HG03175 (cell line): ENCODE measurements around the gene C2orf72.
"Not testable (repeated sequence)": the region's sequence is repeated elsewhere in the genome, so short reads cannot be mapped to it uniquely, and the experiment has no call there.

Source experiments
- ATAC-seq: cut with Tn5 transposase; IDR thresholded peaks from one replicate; pipeline ENCODE4 v1.9.1; 2021; ENCODE audit warnings: mild to moderate bottlenecking, moderate library complexity; ENCODE audit not compliant: unreplicated experiment

C2orf72 gene

GRCh38 chr2:231013820-231014219 is 23.5 kb upstream of the C2orf72 start:
- ATAC-seq: no peak

DNA sequence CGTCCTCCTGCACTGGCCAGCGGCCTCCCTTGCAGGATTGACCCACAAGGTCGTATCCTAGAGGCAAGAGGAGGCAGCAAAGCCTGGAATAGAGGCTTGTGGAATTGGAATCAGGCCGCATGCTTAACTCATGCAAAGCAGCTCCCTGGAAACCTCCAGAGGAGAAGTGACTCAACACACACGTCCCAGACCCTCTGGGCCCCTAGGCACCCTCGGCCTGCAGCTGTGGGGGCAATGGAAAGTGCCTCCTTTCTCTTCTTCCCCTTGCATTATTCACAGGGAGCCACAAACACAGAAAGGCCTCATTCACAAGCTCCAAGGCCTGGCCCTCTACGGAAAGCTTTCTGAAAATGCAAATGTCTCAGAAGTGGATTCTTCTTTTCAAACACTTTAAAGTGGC is 21.8 kb upstream of the C2orf72 start:
- no peak for ATAC-seq

DNA sequence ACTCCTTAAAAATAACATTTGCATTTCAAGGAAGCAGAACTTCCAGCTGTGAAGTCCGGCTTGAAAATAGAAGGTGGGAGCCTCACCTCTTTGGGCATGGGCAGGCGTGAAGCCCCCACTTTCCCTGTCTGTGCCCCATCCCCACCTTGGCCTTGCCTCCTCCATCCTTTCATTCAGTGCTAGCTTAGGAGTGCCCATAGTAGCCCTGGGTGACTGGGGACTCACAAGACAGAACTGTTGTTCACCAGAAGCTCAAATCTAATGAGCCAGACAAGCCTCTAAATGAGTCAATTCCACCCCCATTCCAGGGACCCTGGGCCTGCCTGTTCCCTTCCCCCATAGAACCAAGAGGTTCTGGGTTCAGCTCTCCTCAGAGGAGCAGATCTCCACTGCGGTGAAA is 21.4 kb upstream of the C2orf72 start:
- ATAC-seq: no peak

GRCh38 chr2:231016566-231017230 is 20.6 kb upstream of the C2orf72 start:
- no peak for ATAC-seq

- no peak for ATAC-seq
Measured at GRCh38 chr2:231017231-231017598, 20.1 kb upstream of the C2orf72 start.

DNA sequence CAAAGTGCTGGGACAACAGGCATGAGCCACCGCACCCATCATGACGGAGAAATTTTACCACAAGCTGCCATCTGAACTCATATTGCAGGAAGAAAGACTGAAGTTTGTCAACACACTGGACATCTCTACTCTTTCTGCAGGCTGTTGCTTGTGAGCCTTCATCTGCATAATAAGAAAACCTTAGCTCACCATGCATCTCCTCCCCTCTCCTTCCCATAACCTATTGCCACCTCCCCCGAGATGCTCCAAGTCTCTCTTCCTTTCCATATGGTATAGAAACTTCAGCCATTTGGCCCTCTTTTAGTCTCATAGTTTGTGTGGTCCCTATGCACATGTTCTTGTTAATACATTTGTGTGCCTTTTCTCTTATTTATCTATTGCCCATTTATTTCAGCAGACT is 19.1 kb upstream of the C2orf72 start:
- ATAC-seq: no peak

GRCh38 chr2:231025059-231025458 is 12.3 kb upstream of the C2orf72 start:
- ATAC-seq: not testable (repeated sequence)

GRCh38 chr2:231028889-231029288 is 8.4 kb upstream of the C2orf72 start:
- ATAC-seq: no peak

- no peak for ATAC-seq
Measured at GRCh38 chr2:231029563-231029962, 7.8 kb upstream of the C2orf72 start.

- ATAC-seq: no peak
Measured at GRCh38 chr2:231030725-231031124, 6.6 kb upstream of the C2orf72 start.

- ATAC-seq: no peak
Measured at GRCh38 chr2:231032575-231033140, 4.7 kb upstream of the C2orf72 start.

DNA sequence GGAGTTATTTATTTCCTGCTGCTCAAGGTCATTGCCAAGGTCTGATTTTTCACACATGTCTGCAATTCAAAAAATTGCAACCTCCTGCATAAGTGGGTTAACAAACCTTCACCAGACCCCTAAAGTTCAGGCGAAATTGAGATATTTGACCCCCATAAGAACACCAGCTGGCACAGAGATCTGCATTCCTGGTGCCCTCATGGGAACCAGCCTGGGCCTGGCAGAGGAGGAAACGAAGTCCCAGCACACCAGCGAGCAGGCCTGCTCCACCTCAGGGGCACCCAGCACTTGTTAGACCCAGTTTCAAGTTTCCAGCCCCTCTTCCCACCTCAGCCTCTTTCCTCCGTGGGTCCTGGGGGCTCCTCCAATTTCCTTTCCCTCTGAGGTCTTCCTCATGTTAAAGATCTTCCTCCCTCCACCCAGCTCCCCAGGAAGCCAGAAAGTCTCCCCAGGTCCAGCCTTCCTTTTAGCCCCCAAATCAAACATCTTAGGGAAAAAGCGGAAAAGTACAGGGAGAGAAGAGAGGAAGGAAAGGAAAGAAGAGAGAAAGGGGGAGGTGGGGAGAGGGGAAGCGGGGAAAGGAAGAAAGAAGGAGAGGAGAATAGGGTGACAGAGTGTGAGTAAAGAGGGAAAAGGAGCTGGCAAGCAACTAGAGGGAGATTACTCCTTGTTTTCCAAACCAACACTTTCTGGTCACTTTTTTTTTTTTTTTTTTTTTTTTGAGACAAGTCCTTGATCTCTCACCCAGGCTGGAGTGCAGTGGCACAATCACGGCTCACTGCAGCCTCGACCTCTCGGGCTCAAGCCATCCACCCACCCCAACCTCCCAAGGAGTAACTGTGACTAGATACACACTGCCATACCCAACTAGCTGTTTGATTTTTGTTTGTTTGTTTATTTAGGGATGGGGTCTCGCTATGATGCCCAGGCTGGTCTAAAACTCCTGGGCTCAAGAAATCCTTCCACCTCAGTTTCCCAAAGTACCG is 3.9 kb upstream of the C2orf72 start:
- no peak for ATAC-seq

DNA sequence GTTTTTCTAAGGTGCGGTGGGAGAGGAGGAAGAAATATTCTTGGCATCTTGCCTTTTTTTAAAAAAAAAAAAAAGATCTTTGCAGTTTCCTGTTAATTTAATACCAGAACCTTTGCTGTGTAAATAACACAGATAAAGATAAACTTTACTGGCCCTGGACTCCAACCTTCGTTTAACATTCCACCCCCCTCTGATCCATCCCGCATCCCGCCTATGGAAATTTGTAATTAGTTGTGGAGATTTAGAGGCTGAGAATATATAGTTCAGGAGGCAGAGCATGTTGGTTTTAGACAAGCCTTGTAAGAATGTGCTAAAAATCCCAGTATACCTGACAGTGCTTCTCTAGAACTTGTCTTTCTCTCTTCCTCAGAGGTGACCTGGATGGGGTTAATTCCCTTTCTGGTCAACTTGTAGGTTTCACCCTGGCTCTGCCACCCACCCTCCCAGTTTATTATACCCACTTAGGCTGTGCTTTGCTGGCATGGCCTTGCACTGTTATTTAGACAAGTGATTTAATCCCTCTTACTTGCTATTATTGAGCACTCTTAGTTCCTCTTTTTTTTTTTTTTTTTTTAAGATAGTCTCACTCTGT is 2.9 kb upstream of the C2orf72 start:
- no peak for ATAC-seq

DNA sequence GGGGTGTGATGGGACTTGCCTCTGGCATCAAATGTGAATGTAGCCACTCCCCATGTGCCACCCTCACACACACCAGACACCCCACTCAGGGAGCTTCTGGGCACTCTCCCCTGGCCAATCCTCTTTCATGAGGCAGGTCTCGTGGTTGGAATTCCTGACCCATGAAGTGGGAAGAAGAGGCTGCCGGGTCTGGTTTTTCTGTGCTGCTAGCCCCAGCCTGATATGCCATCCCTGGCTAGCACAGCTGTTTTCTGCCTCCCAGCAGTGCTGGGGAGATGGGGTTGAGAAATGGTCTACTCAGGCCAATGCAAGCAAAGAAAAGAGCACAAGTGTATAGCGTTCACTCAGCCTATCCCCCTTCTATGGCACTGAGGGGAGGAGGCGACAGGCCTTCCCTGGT is 1.2 kb upstream of the C2orf72 start:
- ATAC-seq: no peak

GRCh38 chr2:231036578-231037106 is 681 bp upstream of the C2orf72 start:
- no peak for ATAC-seq

GRCh38 chr2:231037731-231038482 is 584 bp downstream of the C2orf72 start:
- no peak for ATAC-seq

DNA sequence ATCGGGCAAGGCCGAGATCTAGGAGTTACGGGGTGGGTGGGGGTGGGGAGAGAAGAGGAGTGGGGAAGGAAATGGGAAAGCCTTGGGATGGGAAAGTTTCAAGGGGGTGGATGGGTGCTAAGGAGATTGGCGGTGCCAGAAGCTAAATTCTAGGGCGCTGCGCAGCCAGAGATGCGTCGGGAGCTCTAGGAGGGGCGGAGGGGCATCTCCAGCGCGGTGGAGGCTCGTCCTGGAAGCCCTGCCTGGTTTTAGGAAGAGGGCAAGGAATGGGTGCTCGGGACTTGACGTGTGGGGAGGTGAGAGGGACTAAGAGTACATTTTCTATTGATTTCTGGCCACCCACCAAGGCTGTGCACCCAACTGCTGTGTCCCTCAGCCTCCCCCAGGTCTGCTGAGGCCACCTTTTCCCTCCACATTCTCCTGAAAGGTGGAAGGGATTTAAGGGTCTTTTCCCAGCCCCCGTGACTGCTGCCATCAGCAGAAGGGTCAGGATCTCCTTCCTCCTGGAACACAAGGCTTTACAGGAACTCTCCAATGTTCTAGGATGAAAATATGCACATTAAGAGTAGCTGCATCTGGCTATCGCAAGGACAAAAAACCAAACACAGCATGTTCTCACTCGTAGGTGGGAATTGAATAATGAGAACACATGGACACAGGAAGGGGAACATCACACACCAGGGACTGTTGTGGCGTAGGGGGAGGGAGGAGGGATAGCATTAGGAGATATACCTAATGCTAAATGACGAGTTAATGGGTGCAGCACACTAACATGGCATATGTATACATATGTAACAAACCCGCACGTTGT is 1.4 kb downstream of the C2orf72 start:
- ATAC-seq: no peak

- ATAC-seq: no peak
Measured at GRCh38 chr2:231039294-231039664, 2.0 kb downstream of the C2orf72 start.

GRCh38 chr2:231039821-231040364 is 2.6 kb downstream of the C2orf72 start:
- ATAC-seq: no peak
